KOPT-K1 (cell line): ENCODE data around the gene CREBBP.

Source experiments
- H3K27ac ChIP-seq: fragments of 200-600 bp; sonication (generic); 2 replicates; pipeline ENCODE4 v1.5.1; 2016; ENCODE audit warnings: antibody characterized with exemption, mild to moderate bottlenecking, low read depth, low read length; ENCODE audit not compliant: poor library complexity, severe bottlenecking
- H3K36me3 ChIP-seq: fragments of 200-600 bp; sonication (generic); 2 replicates; pipeline ENCODE4 v1.5.1; 2017; ENCODE audit warnings: antibody characterized with exemption, mild to moderate bottlenecking, low read length, moderate library complexity; ENCODE audit not compliant: insufficient read depth
- H3K9me3 ChIP-seq: fragments of 200-600 bp; sonication (generic); 2 replicates; pipeline ENCODE4 v1.5.1; 2017; ENCODE audit warnings: antibody characterized with exemption, low read length, mild to moderate bottlenecking; ENCODE audit not compliant: insufficient read depth, poor library complexity, severe bottlenecking

CREBBP gene

DNA sequence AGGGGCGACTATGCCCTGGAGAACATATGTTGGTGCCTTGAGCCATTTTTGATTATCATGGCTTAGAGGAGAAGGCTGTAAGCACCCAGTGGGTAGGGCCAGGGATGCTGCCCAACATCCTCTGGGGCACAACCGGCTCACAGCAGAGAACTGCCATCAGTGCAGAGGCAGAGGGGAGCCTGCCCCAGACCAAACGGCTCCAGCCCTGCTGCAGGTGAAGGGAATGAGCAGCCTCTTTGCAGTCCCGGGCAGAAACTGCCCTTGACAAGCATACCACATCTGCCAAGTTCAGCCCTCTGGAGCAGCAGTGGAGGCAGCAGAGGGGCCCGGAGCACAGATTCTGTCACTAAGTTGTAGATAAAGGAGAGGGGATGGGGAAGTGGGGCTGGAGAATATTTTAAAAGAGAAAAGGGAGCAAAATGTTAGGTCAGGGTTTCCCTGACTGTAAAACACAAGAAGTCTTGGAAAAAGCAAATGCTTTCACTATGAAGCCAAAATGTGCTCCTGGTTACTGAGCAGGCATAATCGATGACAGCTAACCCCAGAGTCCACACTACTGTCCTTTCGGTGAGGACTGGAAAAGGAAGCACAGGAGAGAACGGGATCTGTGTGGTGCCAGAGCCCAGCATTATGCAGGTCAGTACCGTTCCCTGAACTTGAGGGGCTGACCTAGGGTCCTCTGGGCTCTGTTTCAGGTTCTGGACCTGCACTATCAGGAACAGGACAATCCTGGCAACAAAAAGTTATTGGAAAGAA is 72.0 kb downstream of the CREBBP start:
- H3K27ac ChIP-seq = no peak overlapping the region
- no peaks in the 10 kb centered on the region for H3K9me3 ChIP-seq
- peaks cover 26% of the 10 kb centered on the region for H3K36me3 ChIP-seq

DNA sequence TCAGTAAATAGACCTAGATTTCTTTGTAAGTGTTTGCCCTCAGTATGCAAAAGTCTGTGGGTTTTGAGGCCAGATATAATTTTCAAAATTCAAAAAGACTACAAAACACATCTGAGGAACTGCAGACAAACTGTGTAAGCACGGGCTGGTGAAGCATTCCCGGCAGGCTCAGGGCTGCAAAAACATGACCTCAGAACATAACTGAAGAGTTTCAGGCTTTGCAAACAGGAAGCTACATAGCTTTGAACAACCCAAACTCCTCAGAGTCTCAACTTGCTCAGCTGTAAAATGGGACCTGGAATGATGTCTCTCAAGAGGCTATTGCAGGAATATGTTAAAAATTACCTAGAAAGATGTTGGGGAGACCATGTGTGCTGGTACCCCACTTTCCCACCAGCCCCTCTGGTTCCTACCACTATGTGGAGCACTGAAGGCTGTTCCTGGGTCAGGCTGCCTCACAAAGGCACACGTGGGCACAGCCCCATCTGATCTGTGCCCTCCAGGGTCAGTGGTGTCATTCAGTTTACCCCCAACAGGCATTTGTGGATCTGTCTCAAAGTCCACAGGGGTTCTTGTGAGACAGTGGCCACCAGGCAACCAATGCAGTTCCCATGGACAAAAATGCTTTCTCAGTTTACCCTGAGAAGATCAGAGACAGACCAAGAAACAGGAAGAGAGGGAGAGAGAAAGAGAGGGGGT is 72.9 kb downstream of the CREBBP start:
- no peaks in the 10 kb centered on the region for H3K9me3 ChIP-seq
- no peak overlapping the region for H3K27ac ChIP-seq
- H3K36me3 ChIP-seq = peaks cover 26% of the 10 kb centered on the region

DNA sequence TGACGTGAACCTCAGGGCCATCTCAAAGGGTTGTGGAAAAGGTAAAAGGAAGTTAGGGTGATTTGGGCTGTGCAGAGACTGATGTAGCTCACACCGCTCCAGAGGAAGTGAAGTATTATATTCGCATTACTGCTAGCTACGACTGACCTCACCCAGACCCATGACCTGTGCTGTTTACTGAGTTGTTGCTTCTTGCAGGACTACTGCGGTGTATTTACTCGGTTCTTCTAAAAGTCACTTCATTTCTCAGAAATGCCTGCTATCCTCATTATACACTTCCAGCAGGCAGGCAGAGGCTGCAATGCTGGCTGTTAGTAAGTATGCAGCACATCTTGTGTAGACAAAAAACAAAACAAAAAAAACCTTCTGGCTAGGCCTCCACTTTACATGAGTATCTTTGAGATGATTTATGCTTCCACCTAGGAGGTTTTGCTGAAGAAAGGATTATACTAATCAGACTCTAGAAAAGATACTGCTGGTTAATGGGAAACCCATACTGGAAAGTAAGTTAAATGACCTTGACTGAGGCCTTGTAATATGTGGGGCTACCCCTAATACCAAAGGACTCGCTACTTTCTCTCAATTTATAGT is 76.0 kb downstream of the CREBBP start:
- no peaks in the 10 kb centered on the region for H3K9me3 ChIP-seq
- no peak overlapping the region for H3K27ac ChIP-seq
- peaks cover 20% of the 10 kb centered on the region; the same call in 1 of the 2 replicates for H3K36me3 ChIP-seq

DNA sequence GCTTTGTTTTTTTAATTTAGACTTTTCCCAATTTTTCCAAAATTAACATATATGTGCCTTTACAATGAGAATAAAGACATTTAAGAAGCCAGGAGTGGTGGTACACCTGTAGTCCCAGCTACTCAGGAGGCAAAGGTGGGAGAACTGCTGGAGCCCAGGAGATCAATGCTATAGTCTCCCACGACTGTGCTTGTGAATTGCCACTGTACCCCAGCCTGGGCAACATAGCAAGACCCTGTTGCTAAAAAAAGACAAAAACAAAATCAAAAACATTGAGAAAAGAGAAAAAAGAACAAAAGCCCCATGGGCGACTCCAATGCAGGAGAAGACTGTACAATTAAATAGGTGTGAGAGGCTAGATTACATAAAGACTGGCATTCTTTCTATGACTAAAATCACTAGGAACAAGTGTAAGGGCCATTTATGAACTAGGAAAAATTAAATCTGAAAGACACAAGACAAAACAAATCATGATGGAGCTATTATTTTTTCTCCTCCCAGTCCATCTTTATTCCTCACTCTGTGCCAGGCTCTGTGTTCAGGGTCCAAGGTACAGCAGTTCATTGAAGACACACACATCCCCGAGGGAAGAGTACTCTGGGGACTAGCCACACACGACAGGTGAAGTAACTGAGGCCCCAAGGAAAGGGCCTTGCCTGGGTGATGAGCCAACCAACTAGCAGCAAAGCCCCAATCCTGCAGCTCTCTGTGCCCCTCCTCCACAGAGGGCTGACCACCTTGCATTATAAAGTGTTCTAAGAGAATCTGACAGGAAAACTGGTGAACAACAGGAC is 79.8 kb downstream of the CREBBP start:
- no peaks in the 10 kb centered on the region for H3K36me3 ChIP-seq
- H3K27ac ChIP-seq = no peak overlapping the region
- no peaks in the 10 kb centered on the region for H3K9me3 ChIP-seq

DNA sequence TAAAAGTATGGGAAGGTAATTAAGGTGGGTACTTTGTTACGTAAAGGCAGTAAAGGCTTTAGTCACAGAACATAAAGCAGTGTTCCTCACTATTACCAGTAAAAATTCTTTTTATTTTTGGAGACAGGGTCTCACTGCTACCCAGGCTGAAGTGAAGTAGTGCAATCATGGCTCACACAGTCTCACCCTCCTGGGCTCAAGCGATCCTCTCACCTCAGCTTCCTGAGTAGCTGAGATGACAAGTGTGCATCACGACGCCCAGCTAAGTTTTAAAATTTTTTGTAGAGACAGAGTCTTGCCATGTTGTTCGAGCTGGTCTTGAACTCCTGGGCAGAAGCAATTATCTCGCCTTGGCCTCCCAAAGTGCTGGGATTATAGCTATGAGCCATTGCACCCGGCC is 80.5 kb downstream of the CREBBP start:
- Histone ChIP-seq H3K9me3 (no peaks in the 10 kb centered on the region), H3K36me3 (no peaks in the 10 kb centered on the region), H3K27ac (no peak overlapping the region)

DNA sequence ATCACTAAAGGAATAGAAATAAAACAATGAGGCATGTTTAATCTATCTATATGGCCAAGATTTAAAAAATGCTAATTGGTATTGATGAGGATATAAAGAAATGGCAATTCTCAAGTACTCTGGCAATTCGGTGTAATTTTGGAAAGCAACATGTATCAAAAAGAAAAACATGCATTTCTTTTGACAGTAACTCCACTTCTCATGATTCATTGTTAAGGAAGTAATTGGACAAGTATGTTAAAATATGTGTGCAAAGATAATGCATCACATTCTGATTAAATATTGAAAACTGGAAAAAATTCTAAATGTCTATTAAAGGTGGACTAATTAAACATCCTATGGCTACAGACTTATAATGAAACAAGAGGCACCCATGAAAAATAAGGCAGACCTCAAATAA is 81.2 kb downstream of the CREBBP start:
- Histone ChIP-seq H3K9me3 (no peaks in the 10 kb centered on the region), H3K36me3 (no peaks in the 10 kb centered on the region), H3K27ac (no peak overlapping the region)

DNA sequence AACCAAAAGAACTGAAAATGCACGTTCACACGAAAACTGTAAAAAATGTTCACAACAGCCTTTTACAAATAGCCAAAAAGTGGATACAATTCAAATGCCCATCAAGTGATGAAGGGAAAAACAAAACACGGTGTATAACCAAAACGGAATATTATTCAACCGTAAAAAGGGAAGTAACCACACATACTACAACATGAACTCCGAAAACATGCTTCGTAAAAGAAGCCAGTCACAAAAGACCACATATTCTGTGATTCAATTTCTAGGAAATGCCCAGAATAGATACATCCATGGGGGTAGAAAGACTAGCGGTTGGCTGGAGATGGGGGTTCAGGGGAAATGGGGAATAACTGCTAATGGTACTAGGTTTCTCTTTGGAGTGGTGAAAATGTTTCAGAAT is 81.7 kb downstream of the CREBBP start:
- H3K27ac ChIP-seq = no peak overlapping the region
- H3K36me3 ChIP-seq = no peaks in the 10 kb centered on the region
- H3K9me3 ChIP-seq = no peaks in the 10 kb centered on the region

DNA sequence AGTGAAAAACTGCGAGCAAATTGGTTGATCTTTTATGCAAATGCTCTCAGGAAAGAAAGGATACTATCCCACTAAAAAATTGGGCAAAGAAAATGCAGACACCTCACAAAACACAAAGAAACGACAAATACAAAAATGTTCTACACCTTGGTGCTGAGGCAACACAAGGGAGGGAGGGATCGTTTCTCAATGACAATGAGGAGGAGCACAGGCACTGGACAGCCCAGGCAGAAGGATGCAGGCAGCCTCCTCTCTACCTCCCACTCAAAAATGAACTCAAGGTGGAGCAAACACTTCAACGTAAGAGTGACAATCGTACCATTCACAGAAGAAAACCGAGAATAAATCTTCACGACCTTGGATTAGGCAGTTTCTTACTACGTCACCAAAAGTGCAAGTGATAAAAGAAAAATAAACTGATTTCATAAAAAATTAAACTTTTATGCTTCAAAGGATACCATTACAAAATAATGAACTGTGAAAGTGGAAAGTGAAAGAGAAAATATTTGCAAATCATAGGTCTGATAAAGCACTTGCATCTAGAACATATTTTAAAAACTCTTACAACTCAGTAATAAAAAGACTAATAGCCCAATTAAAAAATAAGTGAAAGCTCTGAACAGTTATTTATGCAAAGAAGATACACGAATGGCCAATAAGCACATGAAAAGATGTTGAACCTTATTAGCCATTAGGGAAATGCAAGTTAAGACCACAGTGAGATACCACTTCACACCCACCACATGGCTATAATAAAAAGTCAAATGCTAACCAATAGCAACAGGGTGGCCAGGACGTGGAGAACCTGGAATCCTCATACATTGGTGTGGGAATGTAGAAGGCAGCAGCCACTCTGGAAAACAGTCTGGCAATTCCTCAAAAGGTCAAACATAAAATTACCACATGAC is 82.4 kb downstream of the CREBBP start:
- Histone ChIP-seq H3K9me3 (no peaks in the 10 kb centered on the region), H3K36me3 (peaks cover 3% of the 10 kb centered on the region), H3K27ac (no peak overlapping the region)

DNA sequence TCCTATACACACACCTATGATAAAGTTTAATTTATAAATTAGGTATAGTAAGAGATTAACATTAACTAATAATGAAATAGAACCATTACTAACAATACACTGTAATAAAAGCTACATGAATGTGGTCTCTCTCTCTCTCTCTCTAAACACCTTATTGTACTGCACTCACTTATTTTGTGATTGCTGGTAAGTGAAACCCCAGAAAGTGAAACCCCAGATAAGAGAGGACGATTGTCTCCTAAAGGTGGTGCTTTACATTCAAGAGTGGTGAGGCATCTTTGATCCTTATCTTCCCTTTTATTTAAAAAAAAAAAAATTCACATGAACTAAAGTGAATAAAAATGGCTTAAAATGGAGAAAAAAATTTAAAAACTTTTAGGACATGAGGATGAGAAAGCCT is 83.0 kb downstream of the CREBBP start:
- Histone ChIP-seq H3K9me3 (no peaks in the 10 kb centered on the region), H3K27ac (no peak overlapping the region), H3K36me3 (peaks cover 10% of the 10 kb centered on the region)

DNA sequence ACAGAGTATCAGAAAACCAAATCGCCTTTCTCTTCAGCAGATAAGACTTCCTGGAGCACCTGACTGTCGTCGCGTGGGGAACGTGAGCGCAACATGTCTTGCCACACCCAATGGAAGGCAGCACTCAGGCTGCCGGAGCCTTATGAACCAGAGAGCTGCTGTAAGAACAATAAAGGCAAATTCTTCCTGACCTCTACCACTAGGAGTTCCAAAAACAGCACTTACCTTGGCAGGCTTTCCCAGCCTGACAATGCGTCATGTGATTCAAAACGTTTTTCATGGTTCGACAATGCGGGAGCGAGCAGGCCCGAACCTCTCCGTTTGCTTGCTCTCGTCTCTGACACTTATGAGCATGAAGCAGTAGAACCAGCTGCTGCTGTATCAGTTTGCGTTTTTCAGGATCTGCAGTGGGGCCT is 87.3 kb downstream of the CREBBP start:
- H3K27ac ChIP-seq = no peak overlapping the region
- H3K36me3 ChIP-seq = peaks cover 41% of the 10 kb centered on the region

DNA sequence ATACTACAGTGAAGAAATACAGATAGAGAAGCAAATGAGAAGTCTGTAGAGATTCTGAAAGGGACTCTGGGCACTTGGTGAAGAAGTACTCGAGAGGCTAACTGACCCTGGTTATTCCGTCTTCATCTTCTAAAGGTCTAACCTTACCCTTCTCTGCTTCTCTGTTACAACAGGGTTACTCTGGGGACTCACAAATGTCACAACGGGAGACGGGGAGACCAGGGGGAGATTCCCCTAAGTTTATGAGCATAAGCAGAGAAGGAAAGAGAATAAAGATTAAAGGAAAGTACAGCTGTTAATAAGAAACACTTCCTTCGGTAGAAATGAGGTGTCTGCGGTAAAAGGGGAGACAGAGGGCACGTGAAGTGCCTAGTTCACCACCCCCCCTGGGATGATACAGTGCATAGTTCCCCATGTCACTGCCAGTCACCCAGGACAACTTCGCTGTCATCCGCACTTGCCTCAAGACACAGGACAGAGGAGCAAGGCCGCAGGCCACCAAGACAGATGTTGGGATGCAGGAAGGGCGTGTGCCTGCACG is 88.0 kb downstream of the CREBBP start:
- Histone ChIP-seq H3K36me3 (peaks cover 47% of the 10 kb centered on the region), H3K9me3 (no peaks in the 10 kb centered on the region), H3K27ac (no peak overlapping the region)

More for the DNA sequence above, 87.3 kb downstream of the CREBBP start:
- H3K9me3 ChIP-seq = no peaks in the 10 kb centered on the region

DNA sequence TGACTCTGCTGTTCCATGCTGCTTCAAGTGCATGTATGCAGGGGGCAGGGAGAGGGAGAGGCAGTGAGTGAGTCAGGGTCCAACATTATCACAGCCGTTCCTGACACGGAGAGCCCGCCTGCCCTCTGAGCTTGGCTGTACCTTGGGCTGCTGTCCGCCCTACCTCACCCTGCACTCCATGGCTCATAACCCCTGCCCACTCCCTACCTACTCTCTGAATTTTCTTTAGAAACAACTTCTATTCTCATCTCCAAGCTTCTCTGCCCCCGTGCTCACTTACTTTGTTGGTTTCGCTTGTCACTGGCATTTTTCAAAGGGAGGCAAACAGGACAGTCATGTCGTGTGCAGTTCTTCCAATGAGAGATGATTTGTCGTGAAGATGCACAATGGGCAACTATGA is 88.8 kb downstream of the CREBBP start:
- H3K9me3 ChIP-seq = no peaks in the 10 kb centered on the region

DNA sequence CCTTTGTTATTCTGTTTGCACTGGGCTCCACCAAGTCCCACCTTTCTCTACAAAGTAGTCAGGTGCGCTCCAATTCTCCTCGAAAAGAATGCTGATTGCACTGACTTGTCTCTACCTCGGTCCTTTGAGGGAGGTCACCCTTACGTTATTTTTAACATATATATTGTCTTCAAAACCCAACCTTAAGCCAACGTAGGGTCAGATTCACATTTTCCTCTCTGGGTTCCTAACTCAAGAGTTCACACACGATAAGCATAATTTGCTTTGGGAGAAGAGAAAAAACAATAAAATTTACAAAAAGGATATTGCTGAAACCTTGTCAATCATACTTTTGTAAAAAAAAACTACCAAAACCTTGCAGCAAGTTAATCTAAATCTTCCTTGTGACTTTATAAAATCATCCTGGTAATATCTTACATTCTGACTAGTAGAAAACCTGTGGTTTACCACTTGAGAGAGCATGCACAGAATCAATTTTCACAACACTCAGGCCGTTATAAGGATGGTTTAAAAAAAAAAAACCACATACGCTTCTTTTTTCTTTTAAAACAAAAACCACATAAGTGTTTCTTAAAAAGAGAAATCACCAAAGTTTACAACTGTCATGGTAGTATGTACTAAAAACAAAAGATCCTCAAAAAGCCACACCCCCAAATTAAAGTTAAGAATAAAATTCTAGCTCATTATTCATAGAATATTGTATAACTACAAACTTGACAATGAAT is 91.0 kb downstream of the CREBBP start:
- H3K36me3 ChIP-seq = peaks cover 63% of the 10 kb centered on the region

More for the DNA sequence above, 88.8 kb downstream of the CREBBP start:
- Histone ChIP-seq H3K27ac (no peak overlapping the region), H3K36me3 (peaks cover 53% of the 10 kb centered on the region)

More for the DNA sequence above, 91.0 kb downstream of the CREBBP start:
- Histone ChIP-seq H3K27ac (no peak overlapping the region), H3K9me3 (no peaks in the 10 kb centered on the region)
